Loucy (cell line): ENCODE measurements around the gene BICD2.

ENCODE experiments used
- CTCF ChIP-seq: fragments of 200-600 bp; sonication (generic); conservative IDR thresholded peaks from 2 replicates; pipeline ENCODE4 v1.5.1; 2014; ENCODE audit warnings: mild to moderate bottlenecking, antibody characterized with exemption, low read length
- EZH2phosphoT487 ChIP-seq: fragments of 200-600 bp; IDR thresholded peaks from 2 replicates; pipeline ENCODE4 v1.6.1; 2018; ENCODE audit warnings: antibody characterized with exemption, mild to moderate bottlenecking, moderate library complexity, borderline replicate concordance

- no peak for TF ChIP-seq EZH2phosphoT487
- TF ChIP-seq CTCF, result no peak
These were observed 57.1 kb downstream of the BICD2 start for GRCh38 chr9:92707530-92707929.
